Activated naive CD8-positive, alpha-beta T cell (primary cell): ENCODE results near the gene DNAJC21.

Experiments
- H3K27ac Mint-ChIP-seq: one replicate; pipeline ENCODE4 v1.8.0; 2021; ENCODE audit warnings: mixed read lengths
- H3K27me3 Mint-ChIP-seq: one replicate; pipeline ENCODE4 v1.8.0; 2021; ENCODE audit warnings: mixed read lengths
- H3K36me3 Mint-ChIP-seq: one replicate; pipeline ENCODE4 v1.8.0; 2021; ENCODE audit warnings: mixed read lengths
- H3K4me1 Mint-ChIP-seq: one replicate; pipeline ENCODE4 v1.8.0; 2021; ENCODE audit warnings: low read depth, mixed read lengths
- H3K4me3 Mint-ChIP-seq: one replicate; pipeline ENCODE4 v1.8.0; 2021; ENCODE audit warnings: mild to moderate bottlenecking, mixed read lengths
- H3K9me3 Mint-ChIP-seq: one replicate; pipeline ENCODE4 v1.8.0; 2021; ENCODE audit warnings: low read depth, mixed read lengths

DNAJC21 gene

DNA sequence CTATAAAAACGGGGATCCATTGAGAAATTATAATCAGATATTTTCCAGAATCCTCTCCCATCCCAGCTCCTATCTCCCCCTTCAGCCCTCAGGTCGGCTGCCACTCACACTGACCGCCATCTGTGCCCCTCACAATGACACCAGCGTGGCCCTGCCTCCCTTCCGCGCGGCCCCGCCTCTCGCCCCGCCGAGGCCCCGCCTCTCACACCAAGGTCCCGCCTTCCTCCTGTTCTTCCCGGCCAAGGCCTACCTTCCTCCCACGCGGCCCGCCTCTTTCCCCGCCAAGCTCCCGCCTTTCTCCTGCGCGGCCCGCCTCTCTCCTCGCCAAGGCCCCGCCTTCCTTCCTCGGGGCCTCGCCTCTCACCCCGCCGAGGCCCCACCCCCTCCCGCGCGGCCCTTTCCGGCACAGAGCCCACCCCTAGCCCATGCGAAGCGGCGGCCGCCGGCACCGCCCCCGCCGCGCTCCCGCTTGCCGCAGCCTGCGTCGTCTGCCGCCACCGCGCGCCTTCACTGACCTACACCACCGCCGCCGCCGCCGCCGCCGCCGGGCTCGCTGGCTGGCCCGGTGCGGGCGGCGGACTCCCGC lies at the start of gene DNAJC21:
TSS of gene DNAJC21 (plus strand) at position 426 of the 586 bp plus-strand sequence. CDS start 261 bp downstream, outside the sequence.
- H3K27ac Mint-ChIP-seq, result peak within 1 kb of the TSS; percentile 91
- peaks cover 8% of the 10 kb centered on the region for H3K36me3 Mint-ChIP-seq
- H3K4me1 Mint-ChIP-seq, result peaks cover 42% of the 10 kb centered on the region
- no peaks in the 10 kb centered on the region for H3K27me3 Mint-ChIP-seq
- no peaks in the 10 kb centered on the region for H3K9me3 Mint-ChIP-seq
- peak within 1 kb of the TSS; percentile 97 for H3K4me3 Mint-ChIP-seq

DNA sequence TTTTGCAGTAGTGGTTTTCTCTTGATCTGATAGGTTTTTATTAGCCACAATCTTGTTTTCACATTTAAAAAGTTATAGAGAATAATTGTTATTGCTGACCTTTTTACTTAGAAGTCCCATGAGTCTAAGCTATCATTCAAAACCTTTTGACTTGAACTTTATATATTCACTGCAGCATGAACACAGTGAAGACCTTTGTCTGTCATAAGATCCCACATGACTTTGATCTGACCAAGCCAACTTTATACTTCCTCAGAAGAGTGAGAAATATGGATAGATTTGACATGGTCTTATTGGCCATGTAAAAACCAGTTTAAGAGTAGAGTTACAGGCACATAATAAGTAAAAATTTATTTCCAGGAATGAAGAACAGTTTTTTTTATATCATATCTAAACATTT lies 48.1 kb upstream of the DNAJC21 start:
- Mint-ChIP-seq H3K4me3 (no peak overlapping the region), H3K4me1 (no peaks in the 10 kb centered on the region), H3K36me3 (peaks cover 7% of the 10 kb centered on the region), H3K27ac (no peak overlapping the region), H3K9me3 (peaks cover 4% of the 10 kb centered on the region), H3K27me3 (peaks cover 5% of the 10 kb centered on the region)

DNA sequence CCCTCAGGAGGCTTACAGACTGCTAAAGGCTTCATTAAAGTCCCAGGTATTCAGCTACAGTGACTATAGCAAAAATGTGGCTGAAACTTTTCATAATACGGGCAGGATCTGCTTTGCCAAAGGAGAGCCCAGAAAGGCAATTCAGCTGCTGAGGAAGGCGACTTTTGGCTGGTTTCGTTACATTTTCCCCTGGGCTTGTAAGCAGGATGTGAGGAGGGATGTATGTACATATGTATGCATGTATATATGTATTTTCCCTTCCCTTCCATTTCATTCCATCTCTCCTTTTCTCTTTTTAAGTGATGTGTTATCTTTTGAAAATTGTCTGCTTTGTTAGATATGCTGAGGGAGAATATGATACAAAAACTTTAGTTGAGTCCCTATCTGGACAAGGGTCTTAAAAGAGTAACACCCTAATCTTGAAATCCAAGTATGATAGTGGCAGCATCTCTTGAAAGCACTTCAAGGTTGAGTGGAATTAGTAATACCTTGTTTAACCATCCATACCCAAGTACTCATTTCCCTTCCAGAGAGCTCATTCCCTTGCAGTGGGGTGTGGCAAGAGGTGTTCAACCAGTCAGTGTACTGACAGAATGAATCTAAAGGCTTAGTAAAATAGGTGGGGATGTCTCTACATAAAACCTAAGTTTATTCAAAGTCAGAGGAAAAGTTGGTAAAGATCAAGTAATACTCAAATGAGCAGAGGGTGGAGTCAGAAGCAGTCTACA lies 42.8 kb upstream of the DNAJC21 start:
- Mint-ChIP-seq H3K27me3 (peaks cover 4% of the 10 kb centered on the region), H3K9me3 (no peaks in the 10 kb centered on the region), H3K4me1 (no peaks in the 10 kb centered on the region), H3K4me3 (no peak overlapping the region), H3K27ac (no peak overlapping the region), H3K36me3 (peaks cover 9% of the 10 kb centered on the region)

DNA sequence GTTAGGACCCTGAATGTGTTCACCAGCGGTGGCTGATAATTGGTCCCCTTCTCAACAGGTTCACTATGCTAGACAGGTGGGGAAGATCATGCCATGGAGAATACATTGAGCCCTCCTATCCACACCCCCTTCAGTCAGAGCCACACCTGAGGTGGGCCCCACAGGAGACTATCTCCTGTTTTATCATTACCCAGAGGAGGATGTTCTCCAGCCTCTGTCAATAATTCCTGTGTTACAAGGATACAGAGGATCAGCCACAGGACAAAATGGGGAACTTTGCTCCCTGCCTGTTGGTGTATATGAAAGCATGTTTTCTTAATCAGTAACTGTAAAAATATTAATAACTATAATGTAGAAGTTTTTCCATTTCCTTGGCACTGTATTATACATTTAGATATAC lies 40.0 kb upstream of the DNAJC21 start:
- H3K4me3 Mint-ChIP-seq, result no peak overlapping the region
- H3K36me3 Mint-ChIP-seq, result peaks cover 4% of the 10 kb centered on the region
- H3K27me3 Mint-ChIP-seq, result peaks cover 1% of the 10 kb centered on the region
- H3K9me3 Mint-ChIP-seq, result no peaks in the 10 kb centered on the region
- H3K27ac Mint-ChIP-seq, result no peak overlapping the region
- H3K4me1 Mint-ChIP-seq, result no peaks in the 10 kb centered on the region

DNA sequence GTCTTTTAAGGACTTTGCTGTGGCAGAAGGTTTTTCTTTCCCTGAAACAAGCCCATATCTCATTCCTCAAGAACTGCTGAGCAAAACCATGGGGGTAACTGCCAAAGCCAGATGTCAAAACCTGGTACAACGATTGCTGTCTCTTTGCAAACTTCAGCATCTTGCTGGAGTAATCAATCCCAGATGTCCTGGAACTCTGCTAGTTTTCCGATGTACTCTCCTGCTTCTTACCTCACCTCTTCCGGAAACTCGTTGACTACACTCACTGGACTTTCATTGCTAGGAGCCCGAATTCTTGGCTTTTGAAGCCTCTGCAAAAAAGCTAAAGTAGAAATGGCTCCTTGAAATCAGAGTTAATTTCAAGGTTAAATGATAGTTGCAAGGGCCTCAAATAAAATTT lies 37.4 kb upstream of the DNAJC21 start:
- no peak overlapping the region for H3K4me3 Mint-ChIP-seq
- H3K27ac Mint-ChIP-seq, result no peak overlapping the region
- no peaks in the 10 kb centered on the region for H3K9me3 Mint-ChIP-seq
- no peaks in the 10 kb centered on the region for H3K27me3 Mint-ChIP-seq
- peaks cover 5% of the 10 kb centered on the region for H3K36me3 Mint-ChIP-seq
- H3K4me1 Mint-ChIP-seq, result no peaks in the 10 kb centered on the region

DNA sequence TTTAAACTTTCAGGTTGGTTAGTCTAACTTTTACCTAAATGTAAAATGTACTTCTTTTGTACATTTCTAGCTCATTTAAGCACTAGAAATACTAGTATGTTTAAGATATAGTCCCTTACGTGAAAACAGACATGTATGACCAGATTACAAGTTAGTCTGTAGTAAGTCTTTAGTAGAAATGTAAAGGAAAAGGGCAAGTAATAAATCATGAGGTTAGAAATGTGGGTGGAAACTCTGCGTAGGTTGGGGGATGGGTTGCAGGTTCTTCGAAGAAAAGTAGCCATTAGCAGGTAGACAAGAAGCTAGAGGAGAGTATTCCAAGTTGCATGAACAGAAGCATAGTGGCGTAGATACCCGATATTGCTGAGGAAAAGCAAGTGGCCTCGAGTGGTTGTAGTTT lies 36.9 kb upstream of the DNAJC21 start:
- Mint-ChIP-seq H3K4me3 (no peak overlapping the region), H3K27me3 (no peaks in the 10 kb centered on the region), H3K27ac (no peak overlapping the region), H3K4me1 (no peaks in the 10 kb centered on the region), H3K9me3 (no peaks in the 10 kb centered on the region), H3K36me3 (peaks cover 3% of the 10 kb centered on the region)

DNA sequence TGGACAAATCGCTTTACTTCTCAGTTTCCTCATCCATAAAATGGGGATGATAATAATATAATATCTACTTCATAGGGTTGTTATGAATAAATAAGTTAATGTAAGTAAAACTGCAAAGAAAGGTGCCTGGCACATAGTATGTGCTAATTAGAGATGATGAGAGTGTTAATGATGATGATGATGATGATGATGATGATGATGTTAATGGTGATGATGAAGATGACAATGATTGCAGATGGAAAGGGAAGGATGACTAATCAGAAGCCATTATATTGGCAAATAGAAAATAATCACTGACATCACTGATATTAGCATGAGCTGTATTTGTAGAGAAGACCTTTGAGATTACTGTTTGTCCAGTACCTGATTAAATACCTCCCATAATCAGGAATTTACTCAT lies 34.6 kb upstream of the DNAJC21 start:
- peaks cover 3% of the 10 kb centered on the region for H3K36me3 Mint-ChIP-seq
- no peaks in the 10 kb centered on the region for H3K9me3 Mint-ChIP-seq
- no peaks in the 10 kb centered on the region for H3K4me1 Mint-ChIP-seq
- no peaks in the 10 kb centered on the region for H3K27me3 Mint-ChIP-seq
- no peak overlapping the region for H3K4me3 Mint-ChIP-seq
- no peak overlapping the region for H3K27ac Mint-ChIP-seq

- Mint-ChIP-seq H3K27me3 (no peaks in the 10 kb centered on the region), H3K4me3 (no peak overlapping the region), H3K9me3 (no peaks in the 10 kb centered on the region), H3K27ac (no peak overlapping the region), H3K4me1 (no peaks in the 10 kb centered on the region), H3K36me3 (peaks cover 3% of the 10 kb centered on the region)
These were observed 33.5 kb upstream of the DNAJC21 start for GRCh38 chr5:34895641-34896419.

DNA sequence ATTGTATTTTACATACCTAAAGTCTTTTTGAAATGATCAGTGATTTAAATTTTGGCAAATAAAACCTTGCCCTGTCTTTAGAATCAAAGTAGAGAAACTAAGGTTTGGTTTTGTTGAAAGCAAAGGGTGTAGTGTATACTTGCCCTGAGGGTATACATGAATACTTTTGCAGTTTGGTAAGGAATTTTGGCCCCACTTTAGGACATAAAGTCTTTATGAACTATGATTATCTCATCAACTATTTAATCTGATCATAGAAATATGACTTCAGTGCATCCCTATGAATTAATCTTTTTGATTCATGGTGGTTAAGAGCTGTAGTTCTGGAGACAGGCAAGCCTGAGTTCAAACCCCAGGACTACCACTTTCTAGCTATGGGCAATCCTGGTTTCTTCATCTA lies 31.7 kb upstream of the DNAJC21 start:
- Mint-ChIP-seq H3K27me3 (no peaks in the 10 kb centered on the region), H3K27ac (no peak overlapping the region), H3K36me3 (peaks cover 3% of the 10 kb centered on the region), H3K4me1 (no peaks in the 10 kb centered on the region), H3K4me3 (no peak overlapping the region), H3K9me3 (no peaks in the 10 kb centered on the region)

DNA sequence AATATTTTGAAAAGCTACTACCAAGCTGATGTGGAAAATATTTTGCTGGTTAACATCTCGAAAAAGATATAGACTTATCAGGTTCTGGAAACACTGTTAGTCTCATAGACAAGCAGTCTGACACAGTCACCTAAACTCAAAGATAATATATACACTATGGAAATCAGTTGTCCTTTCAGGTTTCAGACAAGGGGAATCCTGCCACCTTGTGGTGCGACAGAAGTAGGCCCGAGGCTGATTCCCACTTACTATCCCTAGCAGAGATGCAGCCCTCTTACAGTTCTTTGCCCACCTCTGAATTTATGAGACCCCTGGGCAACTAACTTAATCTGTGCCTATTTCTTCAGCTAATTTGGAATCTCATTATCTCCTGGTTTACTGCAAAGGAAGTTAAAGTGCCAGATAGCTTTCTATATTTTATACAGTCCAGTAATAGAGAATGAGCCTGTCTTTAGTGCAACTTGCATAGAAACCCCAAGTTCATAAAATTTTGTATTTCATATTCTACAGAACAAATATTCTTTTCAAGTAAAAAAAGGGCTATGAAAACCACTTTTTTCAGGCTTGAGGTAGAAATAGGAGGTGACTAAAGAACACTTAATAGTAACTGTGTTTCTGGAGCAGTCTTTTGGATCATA lies 31.0 kb upstream of the DNAJC21 start:
- Mint-ChIP-seq H3K4me1 (no peaks in the 10 kb centered on the region), H3K9me3 (no peaks in the 10 kb centered on the region), H3K36me3 (peaks cover 3% of the 10 kb centered on the region), H3K27ac (no peak overlapping the region), H3K4me3 (no peak overlapping the region), H3K27me3 (no peaks in the 10 kb centered on the region)

- H3K4me1 Mint-ChIP-seq, result no peaks in the 10 kb centered on the region
- H3K27ac Mint-ChIP-seq, result no peak overlapping the region
- H3K4me3 Mint-ChIP-seq, result no peak overlapping the region
- H3K27me3 Mint-ChIP-seq, result no peaks in the 10 kb centered on the region
- H3K9me3 Mint-ChIP-seq, result no peaks in the 10 kb centered on the region
- peaks cover 3% of the 10 kb centered on the region for H3K36me3 Mint-ChIP-seq
These were observed 30.3 kb upstream of the DNAJC21 start for GRCh38 chr5:34899066-34899465.

GRCh38 chr5:34900652-34901051 lies 28.7 kb upstream of the DNAJC21 start:
- H3K9me3 Mint-ChIP-seq, result no peaks in the 10 kb centered on the region
- no peak overlapping the region for H3K27ac Mint-ChIP-seq
- H3K27me3 Mint-ChIP-seq, result no peaks in the 10 kb centered on the region
- H3K36me3 Mint-ChIP-seq, result peaks cover 3% of the 10 kb centered on the region
- no peaks in the 10 kb centered on the region for H3K4me1 Mint-ChIP-seq
- no peak overlapping the region for H3K4me3 Mint-ChIP-seq

DNA sequence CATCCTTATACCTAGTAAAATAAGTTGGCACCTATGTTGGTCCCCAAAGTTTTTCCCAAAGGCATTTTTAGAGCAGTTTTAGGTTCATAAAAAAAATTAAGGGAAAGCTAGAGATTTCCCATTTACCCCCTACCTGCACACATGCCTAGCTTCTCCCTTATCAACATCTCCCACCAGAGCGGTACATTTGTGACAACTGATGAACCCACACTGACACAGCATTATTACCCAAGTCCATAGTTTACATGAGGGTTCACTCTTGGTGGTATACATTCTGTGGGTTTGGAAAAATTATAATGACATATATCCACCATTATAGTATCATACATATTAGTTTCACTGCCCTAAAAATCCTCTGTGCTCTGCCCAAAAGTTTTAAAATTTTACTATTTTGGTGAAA lies 26.1 kb upstream of the DNAJC21 start:
- H3K4me1 Mint-ChIP-seq, result no peaks in the 10 kb centered on the region
- H3K27me3 Mint-ChIP-seq, result no peaks in the 10 kb centered on the region
- no peaks in the 10 kb centered on the region for H3K36me3 Mint-ChIP-seq
- no peak overlapping the region for H3K27ac Mint-ChIP-seq
- H3K4me3 Mint-ChIP-seq, result no peak overlapping the region
- H3K9me3 Mint-ChIP-seq, result no peaks in the 10 kb centered on the region

DNA sequence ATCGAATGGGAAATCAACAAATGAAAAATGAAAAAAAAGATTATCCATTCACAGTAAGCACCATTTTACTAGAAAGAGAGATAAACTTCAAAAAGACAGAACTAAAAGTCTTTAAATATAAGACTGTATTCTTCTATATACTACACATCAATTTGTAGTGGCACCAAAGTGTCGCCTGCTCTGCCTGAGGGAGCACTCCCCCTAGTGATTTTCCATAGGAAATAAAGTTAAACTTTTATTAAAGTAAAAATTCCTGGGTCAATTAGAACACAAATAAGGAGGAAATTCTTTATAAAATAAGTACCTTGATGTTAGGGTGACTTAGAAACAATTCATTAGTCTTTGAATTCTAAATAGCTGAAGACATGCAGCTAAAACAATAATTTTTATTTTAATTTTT lies 23.8 kb upstream of the DNAJC21 start:
- Mint-ChIP-seq H3K4me3 (no peak overlapping the region), H3K4me1 (no peaks in the 10 kb centered on the region), H3K27me3 (no peaks in the 10 kb centered on the region), H3K36me3 (peaks cover 9% of the 10 kb centered on the region), H3K9me3 (no peaks in the 10 kb centered on the region), H3K27ac (no peak overlapping the region)

- no peak overlapping the region for H3K4me3 Mint-ChIP-seq
- peaks cover 26% of the 10 kb centered on the region for H3K36me3 Mint-ChIP-seq
- H3K4me1 Mint-ChIP-seq, result peaks cover 31% of the 10 kb centered on the region
- H3K27me3 Mint-ChIP-seq, result no peaks in the 10 kb centered on the region
- H3K27ac Mint-ChIP-seq, result no peak overlapping the region
- H3K9me3 Mint-ChIP-seq, result no peaks in the 10 kb centered on the region
These were observed 16.3 kb upstream of the DNAJC21 start for GRCh38 chr5:34913072-34913471.
